H9 (cell line): ENCODE data around the gene EPM2A. TPM values are rescaled to one million over a fixed set of nuclear protein-coding genes. Genes with fewer than 3 reads are reported as not detected.

Experiments
- DNase-seq: peaks from one replicate; pipeline ENCODE4 v3.0.0-alpha.2; 2017
- H2AFZ ChIP-seq: one replicate; pipeline ENCODE4 v1.6.1; 2013; ENCODE audit warnings: mild to moderate bottlenecking, low read length, control low read depth, moderate library complexity
- H2AK5ac ChIP-seq: 2 replicates; pipeline ENCODE4 v1.6.1; 2013; ENCODE audit warnings: low read length, control low read depth, mixed read lengths; ENCODE audit not compliant: insufficient read length
- H2BK120ac ChIP-seq: one replicate; pipeline ENCODE4 v1.6.1; 2013; ENCODE audit warnings: low read depth, mild to moderate bottlenecking, low read length, control low read depth, inconsistent platforms; ENCODE audit not compliant: poor library complexity, severe bottlenecking
- H2BK12ac ChIP-seq: 2 replicates; pipeline ENCODE4 v1.6.1; 2013; ENCODE audit warnings: low read length, control low read depth, mixed read lengths, low read depth; ENCODE audit not compliant: insufficient read length
- H2BK15ac ChIP-seq: 2 replicates; pipeline ENCODE4 v1.6.1; 2013; ENCODE audit warnings: low read depth, low read length, control low read depth
- H2BK20ac ChIP-seq: one replicate; pipeline ENCODE4 v1.6.1; 2013; ENCODE audit warnings: low read depth, mild to moderate bottlenecking, low read length, control low read depth, inconsistent platforms; ENCODE audit not compliant: poor library complexity, severe bottlenecking
- H2BK5ac ChIP-seq: 2 replicates; pipeline ENCODE4 v1.6.1; 2013; ENCODE audit warnings: low read length, control low read depth, mixed read lengths; ENCODE audit not compliant: insufficient read length
- H3K14ac ChIP-seq: 2 replicates; pipeline ENCODE4 v1.6.1; 2013; ENCODE audit warnings: low read length, control low read depth; ENCODE audit not compliant: insufficient read depth
- H3K18ac ChIP-seq: 2 replicates; pipeline ENCODE4 v1.6.1; 2013; ENCODE audit warnings: low read depth, mild to moderate bottlenecking, mixed read lengths, low read length, control low read depth; ENCODE audit not compliant: insufficient read length
- H3K23ac ChIP-seq: 2 replicates; pipeline ENCODE4 v1.6.1; 2013; ENCODE audit warnings: low read length, control low read depth, mixed read lengths, low read depth; ENCODE audit not compliant: insufficient read length
- H3K23me2 ChIP-seq: 2 replicates; pipeline ENCODE4 v1.6.1; 2013; ENCODE audit warnings: low read depth, mild to moderate bottlenecking, mixed read lengths, low read length, control low read depth; ENCODE audit not compliant: insufficient read length, poor library complexity, severe bottlenecking
- H3K27ac ChIP-seq: 2 replicates; pipeline ENCODE4 v1.5.1; 2013; ENCODE audit warnings: low read length, control low read depth, mixed read lengths, low read depth; ENCODE audit not compliant: insufficient read length
- H3K27me3 ChIP-seq: 2 replicates; pipeline ENCODE4 v1.6.1; 2013; ENCODE audit warnings: low read length, control low read depth, inconsistent platforms; ENCODE audit not compliant: insufficient read depth
- H3K4ac ChIP-seq: 2 replicates; pipeline ENCODE4 v1.6.1; 2013; ENCODE audit warnings: low read depth, mild to moderate bottlenecking, control low read depth, inconsistent platforms, low read length, moderate library complexity
- H3K4me1 ChIP-seq: 2 replicates; pipeline ENCODE4 v1.6.1; 2013; ENCODE audit warnings: low read length, control low read depth, inconsistent platforms; ENCODE audit not compliant: insufficient read depth
- H3K4me2 ChIP-seq: 2 replicates; pipeline ENCODE4 v1.6.1; 2013; ENCODE audit warnings: low read length, control low read depth, mixed read lengths; ENCODE audit not compliant: insufficient read length, insufficient read depth
- H3K56ac ChIP-seq: 2 replicates; pipeline ENCODE4 v1.6.1; 2013; ENCODE audit warnings: low read depth, mild to moderate bottlenecking, mixed read lengths, low read length, control low read depth; ENCODE audit not compliant: insufficient read length
- H3K79me1 ChIP-seq: 2 replicates; pipeline ENCODE4 v1.6.1; 2013; ENCODE audit warnings: low read depth, mild to moderate bottlenecking, moderate library complexity, low read length, control low read depth, inconsistent platforms; ENCODE audit not compliant: insufficient read depth, poor library complexity, severe bottlenecking
- H3K79me2 ChIP-seq: 2 replicates; pipeline ENCODE4 v1.6.1; 2013; ENCODE audit warnings: low read length, control low read depth, inconsistent platforms; ENCODE audit not compliant: insufficient read depth
- H3K9ac ChIP-seq: 2 replicates; pipeline ENCODE4 v1.6.1; 2013; ENCODE audit warnings: low read length, control low read depth, mixed read lengths; ENCODE audit not compliant: insufficient read length; ENCODE audit errors: extremely low read depth
- H3K9me3 ChIP-seq: one replicate; pipeline ENCODE4 v1.6.1; 2013; ENCODE audit warnings: low read depth, low read length, inconsistent platforms; ENCODE audit not compliant: control insufficient read depth
- H3T11ph ChIP-seq: one replicate; pipeline ENCODE4 v1.6.1; 2013; ENCODE audit warnings: mild to moderate bottlenecking, low read length, control low read depth, inconsistent platforms
- H4K20me1 ChIP-seq: one replicate; pipeline ENCODE4 v1.6.1; 2013; ENCODE audit not compliant: control insufficient read depth, insufficient read length, insufficient read depth
- H4K5ac ChIP-seq: 2 replicates; pipeline ENCODE4 v1.6.1; 2013; ENCODE audit warnings: low read depth, mild to moderate bottlenecking, mixed read lengths, low read length, control low read depth; ENCODE audit not compliant: insufficient read length
- H4K8ac ChIP-seq: replicated peaks from 2 replicates; pipeline ENCODE4 v1.6.1; 2013; ENCODE audit warnings: low read length, control low read depth, mixed read lengths, low read depth; ENCODE audit not compliant: insufficient read length
- H4K91ac ChIP-seq: 2 replicates; pipeline ENCODE4 v1.6.1; 2013; ENCODE audit warnings: low read depth, mild to moderate bottlenecking, moderate library complexity, mixed read lengths, low read length, control low read depth; ENCODE audit not compliant: insufficient read length
- H3K27ac Mint-ChIP-seq, 3 experiments: 2 replicates in 2 of 3; 3 replicates in 1 of 3; pipeline ENCODE4 v1.8.0; 2020 to 2021; ENCODE audit warnings: mixed read lengths in 3 of 3, mild to moderate bottlenecking in 1 of 3, moderate library complexity in 1 of 3
- H3K27me3 Mint-ChIP-seq: 2 replicates; pipeline ENCODE4 v1.8.0; 2021; ENCODE audit warnings: low read depth, mild to moderate bottlenecking, moderate library complexity, mixed read lengths
- H3K36me3 Mint-ChIP-seq, 3 experiments: 2 replicates in 2 of 3; 3 replicates in 1 of 3; pipeline ENCODE4 v1.8.0; 2020 to 2021; ENCODE audit warnings: low read depth in 3 of 3, mixed read lengths in 3 of 3; ENCODE audit not compliant: insufficient read depth in 1 of 3
- H3K4me1 Mint-ChIP-seq, 2 experiments: 2 replicates each; pipeline ENCODE4 v1.8.0; 2020; ENCODE audit warnings: mixed read lengths in 2 of 2
- H3K4me3 Mint-ChIP-seq, 2 experiments: 2 replicates in 1 of 2; 3 replicates in 1 of 2; pipeline ENCODE4 v1.8.0; 2020 to 2021; ENCODE audit warnings: mild to moderate bottlenecking in 2 of 2, mixed read lengths in 2 of 2, moderate library complexity in 1 of 2
- H3K9me3 Mint-ChIP-seq, 2 experiments: 2 replicates in 1 of 2; 3 replicates in 1 of 2; pipeline ENCODE4 v1.8.0; 2020; ENCODE audit warnings: mild to moderate bottlenecking in 2 of 2, mixed read lengths in 2 of 2, moderate library complexity in 1 of 2
- CTCF ChIP-seq: fragments of 200-600 bp; sonication (generic); conservative IDR thresholded peaks from 3 replicates; pipeline ENCODE4 v1.8.0; 2021; ENCODE audit warnings: antibody characterized with exemption, mild to moderate bottlenecking
- WGBS: extraction: QIAGEN DNeasy Blood & Tissue Kit; methylation state at CpG from one replicate; pipeline ENCODE4 v1.1.7; 2013; ENCODE audit warnings: missing lambda C conversion rate, low lambda C conversion rate, mixed read lengths; ENCODE audit not compliant: insufficient read length; ENCODE audit errors: extremely low coverage; 5-methylcytosine and 5-hydroxymethylcytosine counted together
- total RNA-seq: library from RNA; stranded (reverse); gene quantifications from 2 replicates; pipeline ENCODE4 v1.2.1, GENCODE V29; 2021

The EPM2A gene
- total RNA-seq, 1 experiment from 2014 or later, result 8.2 TPM

GRCh38 chr6:145601397-145601796 lies 133.9 kb downstream of the EPM2A start:
- Histone ChIP-seq H3K4me1 (no peaks in the 10 kb centered on the region), H3K79me1 (no peaks in the 10 kb centered on the region), H2BK120ac (no peak overlapping the region), H3K18ac (no peak overlapping the region), H4K8ac (no peak overlapping the region), H2BK15ac (no peak overlapping the region), H2AK5ac (no peak overlapping the region), H3K27ac (no peak overlapping the region), H3K14ac (no peak overlapping the region), H2BK12ac (no peak overlapping the region), H4K20me1 (no peaks in the 10 kb centered on the region), H3K23ac (no peak overlapping the region), H2BK5ac (no peak overlapping the region), H3K56ac (no peak overlapping the region), H3K4ac (no peak overlapping the region), H3T11ph (no peak overlapping the region), H3K4me2 (no peak overlapping the region), H3K9me3 (no peaks in the 10 kb centered on the region), H3K23me2 (no peaks in the 10 kb centered on the region), H3K9ac (no peak overlapping the region), H2BK20ac (no peak overlapping the region), H2AFZ (no peak overlapping the region), H4K5ac (no peak overlapping the region), H3K27me3 (no peaks in the 10 kb centered on the region), H4K91ac (no peak overlapping the region), H3K79me2 (no peaks in the 10 kb centered on the region)
- peaks cover 0 to 7% of the 10 kb centered on the region in 2 experiments; a peak in 1 of 5 replicates for H3K9me3 Mint-ChIP-seq
- no peak for TF ChIP-seq CTCF
- peaks cover 6 to 8% of the 10 kb centered on the region in 2 experiments; a peak in 3 of 4 replicates for H3K4me1 Mint-ChIP-seq
- H3K4me3 Mint-ChIP-seq, result no peak overlapping the region
- no peaks in the 10 kb centered on the region for H3K27me3 Mint-ChIP-seq
- WGBS, result no CpG with 5 or more reads among the region's 2 CpGs
- DNase-seq, result no peak
- 0 out of 7 replicates have a peak, but pooled peaks cover 0 to 4% (median 0%) of the 10 kb centered on the region in 3 experiments for H3K36me3 Mint-ChIP-seq
- H3K27ac Mint-ChIP-seq, result no peak overlapping the region
